ENCODE results near the gene GALNT10. TPM values are rescaled to one million over a fixed set of nuclear protein-coding genes. Genes with fewer than 3 reads are reported as not detected.

Gene GALNT10
- total RNA-seq, 1 experiment from 2014 or later, result 68.2 TPM

DNA sequence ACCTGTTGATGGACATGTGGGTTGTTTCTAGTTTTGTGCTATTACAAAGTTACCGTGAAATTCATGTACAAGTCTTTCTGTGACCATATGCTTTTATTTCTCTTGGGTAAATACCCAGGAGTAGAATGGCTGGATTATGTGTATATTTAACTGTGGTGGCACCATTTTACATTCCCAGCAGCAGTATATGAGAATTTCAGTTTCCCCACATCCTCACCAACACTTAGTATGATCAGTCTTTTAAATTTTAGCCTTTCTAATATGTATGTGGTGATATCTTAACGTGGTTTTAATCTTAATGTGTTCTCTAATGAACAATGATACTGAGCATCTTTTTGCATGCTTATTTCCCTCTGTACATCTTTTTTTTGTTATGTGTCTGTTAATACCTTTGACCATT, 36.6 kb downstream of the GALNT10 start:
- CTCF ChIA-PET, result no interaction called here
- no peak overlapping the region for H3K27ac Mint-ChIP-seq (ENCODE audit: unreplicated experiment)
- DNase-seq, result no peak
- H3K27me3 Mint-ChIP-seq (ENCODE audit: unreplicated experiment), result no peaks in the 10 kb centered on the region
- TF ChIP-seq, protein P1, sequence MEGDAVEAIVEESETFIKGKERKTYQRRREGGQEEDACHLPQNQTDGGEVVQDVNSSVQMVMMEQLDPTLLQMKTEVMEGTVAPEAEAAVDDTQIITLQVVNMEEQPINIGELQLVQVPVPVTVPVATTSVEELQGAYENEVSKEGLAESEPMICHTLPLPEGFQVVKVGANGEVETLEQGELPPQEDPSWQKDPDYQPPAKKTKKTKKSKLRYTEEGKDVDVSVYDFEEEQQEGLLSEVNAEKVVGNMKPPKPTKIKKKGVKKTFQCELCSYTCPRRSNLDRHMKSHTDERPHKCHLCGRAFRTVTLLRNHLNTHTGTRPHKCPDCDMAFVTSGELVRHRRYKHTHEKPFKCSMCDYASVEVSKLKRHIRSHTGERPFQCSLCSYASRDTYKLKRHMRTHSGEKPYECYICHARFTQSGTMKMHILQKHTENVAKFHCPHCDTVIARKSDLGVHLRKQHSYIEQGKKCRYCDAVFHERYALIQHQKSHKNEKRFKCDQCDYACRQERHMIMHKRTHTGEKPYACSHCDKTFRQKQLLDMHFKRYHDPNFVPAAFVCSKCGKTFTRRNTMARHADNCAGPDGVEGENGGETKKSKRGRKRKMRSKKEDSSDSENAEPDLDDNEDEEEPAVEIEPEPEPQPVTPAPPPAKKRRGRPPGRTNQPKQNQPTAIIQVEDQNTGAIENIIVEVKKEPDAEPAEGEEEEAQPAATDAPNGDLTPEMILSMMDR (IDR thresholded peaks at IDR 0.05; ENCODE audit: unreplicated experiment), result no peak
- intact Hi-C loops (cut with micrococcal nuclease; ENCODE audit: unreplicated experiment), result no loop called here
- H3K4me1 Mint-ChIP-seq (ENCODE audit: low read depth, unreplicated experiment), result peaks cover 23% of the 10 kb centered on the region
- H3K4me3 Mint-ChIP-seq (ENCODE audit: low read depth, unreplicated experiment), result no peak overlapping the region
- H3K9me3 Mint-ChIP-seq (ENCODE audit: low read depth, unreplicated experiment), result peaks cover 3% of the 10 kb centered on the region
- no TSS peak for BruUV-seq (replicated peaks)
- H3K36me3 Mint-ChIP-seq (ENCODE audit: insufficient read depth, unreplicated experiment), result no peaks in the 10 kb centered on the region

DNA sequence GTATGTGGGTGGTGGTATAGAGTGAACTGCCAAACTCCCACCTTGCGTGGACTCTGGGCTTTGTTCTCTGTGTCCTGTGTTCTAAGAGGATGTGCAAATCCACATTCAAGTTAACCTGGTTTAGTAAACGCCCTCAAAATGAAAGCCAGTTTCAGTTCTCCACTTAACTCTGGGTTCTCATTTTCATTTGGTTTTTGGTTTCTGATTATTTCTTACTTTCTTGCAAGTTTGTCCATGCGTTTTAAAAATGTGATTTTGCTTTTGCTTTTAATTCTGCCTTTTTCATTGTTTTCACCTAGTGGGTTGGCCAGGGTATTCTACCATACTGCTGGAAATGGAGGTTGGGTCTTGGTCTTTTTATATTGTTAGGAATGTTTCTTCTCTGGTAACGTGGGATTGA, 38.2 kb downstream of the GALNT10 start:
- Mint-ChIP-seq H3K27ac (ENCODE audit: unreplicated experiment) (no peak overlapping the region), H3K4me3 (ENCODE audit: low read depth, unreplicated experiment) (no peak overlapping the region), H3K4me1 (ENCODE audit: low read depth, unreplicated experiment) (peaks cover 7% of the 10 kb centered on the region), H3K36me3 (ENCODE audit: insufficient read depth, unreplicated experiment) (no peaks in the 10 kb centered on the region), H3K27me3 (ENCODE audit: unreplicated experiment) (no peaks in the 10 kb centered on the region), H3K9me3 (ENCODE audit: low read depth, unreplicated experiment) (peaks cover 3% of the 10 kb centered on the region)
- intact Hi-C loops (cut with micrococcal nuclease; ENCODE audit: unreplicated experiment), result no loop called here
- no TSS peak for BruUV-seq (replicated peaks)
- CTCF ChIA-PET, result no interaction called here
- TF ChIP-seq, protein P1 (IDR thresholded peaks at IDR 0.05; ENCODE audit: unreplicated experiment), result no peak
- DNase-seq, result no peak

DNA sequence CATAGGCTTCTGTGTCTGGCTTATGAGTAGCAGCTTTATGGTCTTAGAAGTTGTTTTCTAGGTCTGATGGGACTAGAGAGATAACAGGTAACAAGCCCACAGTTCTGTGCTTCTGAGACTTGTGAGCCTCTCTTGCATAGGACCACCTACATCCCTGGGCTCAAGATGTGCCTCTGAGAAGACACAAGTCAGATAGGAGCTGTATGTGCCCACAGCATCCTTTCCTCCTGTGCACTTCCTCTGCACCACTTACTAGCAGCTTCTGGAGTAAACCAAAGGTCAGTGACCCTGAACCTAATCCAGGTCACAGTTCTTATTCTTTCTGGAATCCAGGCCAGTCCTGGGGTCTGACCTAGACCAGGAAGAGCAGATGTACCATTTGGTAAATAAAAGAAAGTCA, 40.0 kb downstream of the GALNT10 start:
- peaks cover 2% of the 10 kb centered on the region for H3K9me3 Mint-ChIP-seq (ENCODE audit: low read depth, unreplicated experiment)
- CTCF ChIA-PET, result no interaction called here

DNA sequence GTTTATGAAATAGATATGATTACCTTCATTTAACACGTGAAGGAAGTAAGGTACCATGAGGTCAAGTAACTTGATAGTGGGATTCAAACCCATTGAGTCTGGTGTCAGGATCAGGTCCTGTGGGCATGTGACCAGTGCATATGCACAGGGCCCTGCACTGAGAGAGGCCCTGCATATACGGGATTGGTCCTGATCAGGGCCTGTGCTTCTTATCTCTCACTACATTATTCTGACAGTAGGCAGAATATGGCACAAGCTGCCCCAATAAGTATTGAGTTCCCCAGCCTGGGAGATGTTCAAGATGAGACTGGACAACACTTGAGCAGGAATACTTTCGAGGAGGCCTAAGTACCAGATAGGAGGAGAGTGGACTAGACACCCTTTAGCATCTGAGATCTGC, 44.0 kb downstream of the GALNT10 start:
- TF ChIP-seq, protein P1 (IDR thresholded peaks at IDR 0.05; ENCODE audit: unreplicated experiment), result no peak
- no TSS peak for BruUV-seq (replicated peaks)
- H3K27ac Mint-ChIP-seq (ENCODE audit: unreplicated experiment), result no peak overlapping the region

More for the DNA sequence above, 40.0 kb downstream of the GALNT10 start:
- H3K4me3 Mint-ChIP-seq (ENCODE audit: low read depth, unreplicated experiment), result no peak overlapping the region
- no peaks in the 10 kb centered on the region for H3K27me3 Mint-ChIP-seq (ENCODE audit: unreplicated experiment)
- H3K27ac Mint-ChIP-seq (ENCODE audit: unreplicated experiment), result no peak overlapping the region
- H3K4me1 Mint-ChIP-seq (ENCODE audit: low read depth, unreplicated experiment), result no peaks in the 10 kb centered on the region
- no TSS peak for BruUV-seq (replicated peaks)
- no peak for DNase-seq
- intact Hi-C loops (cut with micrococcal nuclease; ENCODE audit: unreplicated experiment), result no loop called here
- TF ChIP-seq, protein P1 (IDR thresholded peaks at IDR 0.05; ENCODE audit: unreplicated experiment), result no peak
- H3K36me3 Mint-ChIP-seq (ENCODE audit: insufficient read depth, unreplicated experiment), result no peaks in the 10 kb centered on the region

More for the DNA sequence above, 44.0 kb downstream of the GALNT10 start:
- H3K4me3 Mint-ChIP-seq (ENCODE audit: low read depth, unreplicated experiment), result no peak overlapping the region
- H3K27me3 Mint-ChIP-seq (ENCODE audit: unreplicated experiment), result no peaks in the 10 kb centered on the region
- intact Hi-C loops (cut with micrococcal nuclease; ENCODE audit: unreplicated experiment), result no loop called here
- H3K4me1 Mint-ChIP-seq (ENCODE audit: low read depth, unreplicated experiment), result no peaks in the 10 kb centered on the region
- DNase-seq, result no peak
- H3K36me3 Mint-ChIP-seq (ENCODE audit: insufficient read depth, unreplicated experiment), result no peaks in the 10 kb centered on the region
- CTCF ChIA-PET, result no interaction called here
- no peaks in the 10 kb centered on the region for H3K9me3 Mint-ChIP-seq (ENCODE audit: low read depth, unreplicated experiment)
